Osteoblast (primary cell): ENCODE results near the gene ACOT7. TPM values are rescaled to one million over a fixed set of nuclear protein-coding genes. Genes with fewer than 3 reads are reported as not detected.

ENCODE experiments used
- DNase-seq: peaks from one replicate; pipeline ENCODE4 v3.0.0; 2011; ENCODE audit warnings: low spot score, mixed read lengths; ENCODE audit not compliant: insufficient read length; ENCODE audit errors: missing footprints
- H2AFZ ChIP-seq: 2 replicates; pipeline ENCODE4 v1.6.0; 2011; ENCODE audit warnings: mild to moderate bottlenecking, low read length
- H3K27ac ChIP-seq: 2 replicates; pipeline ENCODE4 v1.5.1; 2011; ENCODE audit warnings: mild to moderate bottlenecking, low read depth, low read length, moderate library complexity
- H3K27me3 ChIP-seq: 2 replicates; pipeline ENCODE4 v1.6.0; 2012; ENCODE audit warnings: mild to moderate bottlenecking, control low read depth, inconsistent platforms, low read length, moderate library complexity; ENCODE audit not compliant: insufficient read depth
- H3K36me3 ChIP-seq: 2 replicates; pipeline ENCODE4 v1.5.1; 2011; ENCODE audit warnings: mild to moderate bottlenecking, low read length, control low read depth, moderate library complexity; ENCODE audit not compliant: insufficient read depth
- H3K4me1 ChIP-seq: 2 replicates; pipeline ENCODE4 v1.5.1; 2011; ENCODE audit warnings: mild to moderate bottlenecking, low read length, control low read depth, moderate library complexity; ENCODE audit not compliant: insufficient read depth
- H3K4me2 ChIP-seq: 2 replicates; pipeline ENCODE4 v1.6.0; 2011; ENCODE audit warnings: mild to moderate bottlenecking, low read length; ENCODE audit not compliant: insufficient read depth
- H3K4me3 ChIP-seq: fragments of 200-600 bp; sonication (generic); 3 replicates; pipeline ENCODE4 v1.5.1; 2012; ENCODE audit warnings: mild to moderate bottlenecking, low read length, inconsistent platforms; ENCODE audit not compliant: insufficient read depth
- H3K79me2 ChIP-seq: 2 replicates; pipeline ENCODE4 v1.6.0; 2012; ENCODE audit warnings: mild to moderate bottlenecking, low read length, control low read depth, inconsistent platforms; ENCODE audit not compliant: insufficient read depth
- H3K9me3 ChIP-seq: 2 replicates; pipeline ENCODE4 v1.5.1; 2011; ENCODE audit warnings: low read depth, low read length, control low read depth
- H4K20me1 ChIP-seq: 2 replicates; pipeline ENCODE4 v1.6.0; 2012; ENCODE audit warnings: mild to moderate bottlenecking, low read length, control low read depth; ENCODE audit not compliant: insufficient read depth
- CTCF ChIP-seq: IDR thresholded peaks from 2 replicates; pipeline ENCODE4 v1.5.1; 2011; ENCODE audit warnings: mild to moderate bottlenecking, low read depth, low read length, moderate library complexity; ENCODE audit errors: extremely low read depth
- total RNA-seq: library from RNA; depleted of rRNA; stranded (reverse); fragments of >200 nt; gene quantifications from 2 replicates; pipeline ENCODE4 v1.2.3, GENCODE V29; 2012

The ACOT7 gene
- total RNA-seq, 1 donor, result 10.9 TPM

GRCh38 chr1:6385488-6386191 is 7.9 kb downstream of the ACOT7 start:
- no peaks in the 10 kb centered on the region for H3K9me3 ChIP-seq
- H3K79me2 ChIP-seq, result peaks cover 58% of the 10 kb centered on the region
- H3K4me1 ChIP-seq, result peaks cover 6% of the 10 kb centered on the region
- H4K20me1 ChIP-seq, result no peaks in the 10 kb centered on the region
- DNase-seq, result peak; percentile 95
- peak overlapping the region; percentile 50 for H3K27ac ChIP-seq
- no peak for TF ChIP-seq CTCF
- no peaks in the 10 kb centered on the region for H3K27me3 ChIP-seq
- peak overlapping the region; percentile 87 for H2AFZ ChIP-seq
- H3K4me2 ChIP-seq, result peak overlapping the region; percentile 66
- H3K4me3 ChIP-seq, result peak overlapping the region; percentile 66
- no peaks in the 10 kb centered on the region for H3K36me3 ChIP-seq

GRCh38 chr1:6384962-6385361 is 8.6 kb downstream of the ACOT7 start:
- Histone ChIP-seq H2AFZ (peak overlapping the region; percentile 87), H3K9me3 (no peaks in the 10 kb centered on the region), H3K27me3 (no peaks in the 10 kb centered on the region), H3K4me2 (peak overlapping the region; percentile 66), H3K27ac (no peak overlapping the region), H3K79me2 (peaks cover 59% of the 10 kb centered on the region), H3K4me1 (peaks cover 6% of the 10 kb centered on the region), H3K4me3 (peak overlapping the region; percentile 66), H3K36me3 (no peaks in the 10 kb centered on the region), H4K20me1 (no peaks in the 10 kb centered on the region)
- TF ChIP-seq CTCF, result no peak
- peak; percentile 87 for DNase-seq

- Histone ChIP-seq H3K4me2 (no peak overlapping the region), H3K79me2 (peaks cover 60% of the 10 kb centered on the region)
- DNase-seq, result no peak
These were observed 9.4 kb downstream of the ACOT7 start for GRCh38 chr1:6384135-6384534.

More at GRCh38 chr1:6384135-6384534, 9.4 kb downstream of the ACOT7 start:
- Histone ChIP-seq H4K20me1 (no peaks in the 10 kb centered on the region), H2AFZ (no peak overlapping the region), H3K4me1 (peaks cover 6% of the 10 kb centered on the region), H3K27me3 (no peaks in the 10 kb centered on the region), H3K36me3 (no peaks in the 10 kb centered on the region), H3K27ac (no peak overlapping the region), H3K9me3 (no peaks in the 10 kb centered on the region), H3K4me3 (no peak overlapping the region)
- TF ChIP-seq CTCF, result no peak
